ENCODE results near the gene PRKAR1B. TPM values are rescaled to one million over a fixed set of nuclear protein-coding genes. Genes with fewer than 3 reads are reported as not detected.

The PRKAR1B gene
- total RNA-seq, 1 experiment from 2014 or later, result 62.0 TPM

DNA sequence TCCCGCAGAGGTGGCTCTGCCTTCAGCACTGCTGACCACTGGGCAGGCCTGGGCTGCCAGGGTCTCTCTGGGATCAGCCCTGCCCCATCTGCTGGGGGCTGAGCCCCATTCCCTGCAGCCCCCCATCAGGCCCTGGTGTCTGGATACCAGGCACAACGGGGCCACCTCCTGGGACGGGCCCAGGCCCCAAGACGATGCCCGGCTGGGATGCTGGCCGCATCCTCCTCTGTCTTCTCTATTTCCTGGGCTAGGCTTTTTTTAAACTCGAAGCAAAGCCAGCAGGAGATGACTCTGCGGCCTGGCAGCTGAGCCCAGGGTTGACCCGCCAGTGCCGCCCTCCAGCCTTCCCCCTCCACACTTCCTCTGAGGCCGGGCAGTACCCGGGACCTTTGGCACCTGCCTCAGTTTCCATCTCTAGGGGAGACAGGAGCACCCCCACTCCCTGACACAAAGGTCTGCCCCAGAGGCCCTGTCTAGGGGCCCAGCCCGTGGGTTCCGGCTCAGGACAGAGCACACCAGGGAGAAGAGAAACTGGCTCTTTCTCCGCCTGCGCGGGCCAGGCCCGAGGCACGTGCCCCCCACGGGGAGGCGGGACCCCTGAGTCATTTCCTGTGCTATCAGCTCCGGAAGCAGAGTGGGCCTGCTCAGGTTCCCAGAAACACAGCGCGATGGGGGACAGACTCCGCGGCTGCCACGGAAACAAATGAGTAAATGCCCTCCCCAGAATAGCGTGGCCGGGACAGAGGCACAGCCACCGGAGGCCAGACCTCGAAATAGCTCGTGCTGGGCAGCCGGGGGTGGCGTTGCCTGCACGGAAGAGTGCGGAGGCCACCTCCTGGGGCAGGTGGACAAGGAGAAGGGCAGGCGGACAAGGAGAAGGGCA lies 122.8 kb downstream of the PRKAR1B start:
- Histone ChIP-seq H3K36me3 (ENCODE audit: control insufficient read depth, insufficient read depth, low read length) (no peaks in the 10 kb centered on the region), H3K9me3 (ENCODE audit: control insufficient read depth, insufficient read depth, low read depth, low read length) (no peaks in the 10 kb centered on the region), H3K4me1 (ENCODE audit: control insufficient read depth, insufficient read depth, low read length) (no peaks in the 10 kb centered on the region; the same call in 1 of the 2 replicates), H3K27me3 (ENCODE audit: control insufficient read depth, insufficient read depth, low read length) (no peaks in the 10 kb centered on the region), H3K27ac (ENCODE audit: low read length) (no peak overlapping the region), H3K4me3 (ENCODE audit: low read depth in 2 of 2, low read length in 2 of 2) (no peak overlapping the region)
- ChIA-PET CTCF (interaction anchor here (0.5 kb wide), 1 partner anchor 271 kb away, joined by 3 read pairs; no protein-coding TSS in a partner anchor), POLR2A (no interaction called here)
- DNase-seq (ENCODE audit: low read depth, low spot score) (no peak), ATAC-seq (peak; percentile 30)
- TF ChIP-seq CTCF (IDR thresholded peaks at IDR 0.05) (no peak), POLR2AphosphoS5 (IDR thresholded peaks at IDR 0.05; ENCODE audit: low read depth, low read length) (no peak), TCF7L2 (IDR thresholded peaks at IDR 0.05; ENCODE audit: low read depth, low read length) (no peak), SIN3A (IDR thresholded peaks at IDR 0.05; ENCODE audit: borderline replicate concordance, insufficient read depth, low read depth, low read length) (no peak)
- TF ChIP-seq, protein P1, sequence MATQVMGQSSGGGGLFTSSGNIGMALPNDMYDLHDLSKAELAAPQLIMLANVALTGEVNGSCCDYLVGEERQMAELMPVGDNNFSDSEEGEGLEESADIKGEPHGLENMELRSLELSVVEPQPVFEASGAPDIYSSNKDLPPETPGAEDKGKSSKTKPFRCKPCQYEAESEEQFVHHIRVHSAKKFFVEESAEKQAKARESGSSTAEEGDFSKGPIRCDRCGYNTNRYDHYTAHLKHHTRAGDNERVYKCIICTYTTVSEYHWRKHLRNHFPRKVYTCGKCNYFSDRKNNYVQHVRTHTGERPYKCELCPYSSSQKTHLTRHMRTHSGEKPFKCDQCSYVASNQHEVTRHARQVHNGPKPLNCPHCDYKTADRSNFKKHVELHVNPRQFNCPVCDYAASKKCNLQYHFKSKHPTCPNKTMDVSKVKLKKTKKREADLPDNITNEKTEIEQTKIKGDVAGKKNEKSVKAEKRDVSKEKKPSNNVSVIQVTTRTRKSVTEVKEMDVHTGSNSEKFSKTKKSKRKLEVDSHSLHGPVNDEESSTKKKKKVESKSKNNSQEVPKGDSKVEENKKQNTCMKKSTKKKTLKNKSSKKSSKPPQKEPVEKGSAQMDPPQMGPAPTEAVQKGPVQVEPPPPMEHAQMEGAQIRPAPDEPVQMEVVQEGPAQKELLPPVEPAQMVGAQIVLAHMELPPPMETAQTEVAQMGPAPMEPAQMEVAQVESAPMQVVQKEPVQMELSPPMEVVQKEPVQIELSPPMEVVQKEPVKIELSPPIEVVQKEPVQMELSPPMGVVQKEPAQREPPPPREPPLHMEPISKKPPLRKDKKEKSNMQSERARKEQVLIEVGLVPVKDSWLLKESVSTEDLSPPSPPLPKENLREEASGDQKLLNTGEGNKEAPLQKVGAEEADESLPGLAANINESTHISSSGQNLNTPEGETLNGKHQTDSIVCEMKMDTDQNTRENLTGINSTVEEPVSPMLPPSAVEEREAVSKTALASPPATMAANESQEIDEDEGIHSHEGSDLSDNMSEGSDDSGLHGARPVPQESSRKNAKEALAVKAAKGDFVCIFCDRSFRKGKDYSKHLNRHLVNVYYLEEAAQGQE (IDR thresholded peaks at IDR 0.05; ENCODE audit: insufficient read depth in 1 of 2, low read depth in 2 of 2, low read length in 1 of 2), result no peak
- in situ Hi-C loops (cut with HindIII; ENCODE audit: low pct_unique_long_range_greater_than_20kb, low sequenced_read_pairs), result no loop called here
- intact Hi-C loops (cut with micrococcal nuclease; ENCODE audit: unreplicated experiment), result no loop called here
- BruUV-seq (replicated peaks), result no TSS peak

GRCh38 chr7:603152-603951 lies 123.7 kb downstream of the PRKAR1B start:
- intact Hi-C loops (cut with micrococcal nuclease; ENCODE audit: unreplicated experiment), result no loop called here
- BruUV-seq (replicated peaks), result no TSS peak

More at GRCh38 chr7:603152-603951, 123.7 kb downstream of the PRKAR1B start:
- ATAC-seq, result no peak
- no peak for DNase-seq (ENCODE audit: low read depth, low spot score)
- no peak for TF ChIP-seq CTCF (IDR thresholded peaks at IDR 0.05)
- no peak for TF ChIP-seq POLR2AphosphoS5 (IDR thresholded peaks at IDR 0.05; ENCODE audit: low read depth, low read length)
- TF ChIP-seq TCF7L2 (IDR thresholded peaks at IDR 0.05; ENCODE audit: low read depth, low read length), result no peak
- TF ChIP-seq SIN3A (IDR thresholded peaks at IDR 0.05; ENCODE audit: borderline replicate concordance, insufficient read depth, low read depth, low read length), result no peak
- TF ChIP-seq, protein P1 (IDR thresholded peaks at IDR 0.05; ENCODE audit: insufficient read depth in 1 of 2, low read depth in 2 of 2, low read length in 1 of 2), result no peak
- Histone ChIP-seq H3K4me3 (ENCODE audit: low read depth in 2 of 2, low read length in 2 of 2) (no peak overlapping the region), H3K9me3 (ENCODE audit: control insufficient read depth, insufficient read depth, low read depth, low read length) (no peaks in the 10 kb centered on the region), H3K27ac (ENCODE audit: low read length) (no peak overlapping the region), H3K4me1 (ENCODE audit: control insufficient read depth, insufficient read depth, low read length) (no peaks in the 10 kb centered on the region; the same call in 1 of the 2 replicates), H3K27me3 (ENCODE audit: control insufficient read depth, insufficient read depth, low read length) (no peaks in the 10 kb centered on the region), H3K36me3 (ENCODE audit: control insufficient read depth, insufficient read depth, low read length) (no peaks in the 10 kb centered on the region)
- in situ Hi-C loops (cut with HindIII; ENCODE audit: low pct_unique_long_range_greater_than_20kb, low sequenced_read_pairs), result no loop called here
- CTCF ChIA-PET, result no interaction called here
- POLR2A ChIA-PET, result no interaction called here
